ENCODE results near the gene PRKRIP1. TPM values are rescaled to one million over a fixed set of nuclear protein-coding genes. Genes with fewer than 3 reads are reported as not detected.
"Not testable (repeated sequence)": the region's sequence is repeated elsewhere in the genome, so short reads cannot be mapped to it uniquely, and the experiment has no call there.

The PRKRIP1 gene
- total RNA-seq, 1 experiment from 2014 or later = 24.9 TPM

DNA sequence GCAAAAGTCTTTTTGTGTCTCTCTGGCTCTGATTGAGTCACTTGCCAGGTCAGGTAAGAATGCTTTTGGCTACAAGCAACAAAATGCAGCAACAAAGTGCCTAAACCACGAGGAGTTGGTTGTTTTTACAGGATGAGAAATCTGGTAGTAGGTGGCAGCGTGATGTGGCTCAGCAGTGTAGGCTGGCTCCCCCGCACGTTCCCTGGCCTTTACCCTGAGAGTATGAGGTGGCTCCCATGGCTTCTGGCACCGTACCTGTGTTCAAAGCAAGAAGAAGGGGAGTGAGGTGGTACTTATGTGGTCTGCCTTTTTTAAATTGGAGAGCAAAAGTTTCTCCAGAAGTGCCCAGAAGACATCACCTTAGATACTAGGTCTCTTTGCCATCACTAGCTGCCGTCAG is 11.7 kb downstream of the PRKRIP1 start:
- Histone ChIP-seq H3K4me3 (ENCODE audit: low read depth, low read length, poor library complexity, severe bottlenecking) (no peak overlapping the region), H3K9me3 (ENCODE audit: low read depth, low read length, poor library complexity, severe bottlenecking) (no peaks in the 10 kb centered on the region), H3K27ac (ENCODE audit: low read depth, low read length, poor library complexity, severe bottlenecking) (no peak overlapping the region), H3K4me1 (ENCODE audit: insufficient read depth, low read length, poor library complexity, severe bottlenecking) (no peaks in the 10 kb centered on the region), H3K27me3 (replicated peaks; ENCODE audit: insufficient read depth, low read depth, low read length, poor library complexity) (no peaks in the 10 kb centered on the region), H3K36me3 (ENCODE audit: insufficient read depth, low read length, poor library complexity, severe bottlenecking) (peaks cover 96% of the 10 kb centered on the region)
- intact Hi-C loops (cut with micrococcal nuclease; ENCODE audit: unreplicated experiment) = no loop called here
- TF ChIP-seq EZH2 (IDR thresholded peaks at IDR 0.05; ENCODE audit: borderline replicate concordance, low read depth, low read length, poor library complexity, severe bottlenecking) (no peak), CTCF (conservative IDR thresholded peaks at IDR 0.05; ENCODE audit: low read depth, low read length) (no peak)
- no peak for DNase-seq (ENCODE audit: low spot score)
- POLR2A ChIA-PET (ENCODE audit: low non-redundant PET) = no interaction called here
- BruUV-seq (replicated peaks) = no TSS peak
- CTCF ChIA-PET = no interaction called here

DNA sequence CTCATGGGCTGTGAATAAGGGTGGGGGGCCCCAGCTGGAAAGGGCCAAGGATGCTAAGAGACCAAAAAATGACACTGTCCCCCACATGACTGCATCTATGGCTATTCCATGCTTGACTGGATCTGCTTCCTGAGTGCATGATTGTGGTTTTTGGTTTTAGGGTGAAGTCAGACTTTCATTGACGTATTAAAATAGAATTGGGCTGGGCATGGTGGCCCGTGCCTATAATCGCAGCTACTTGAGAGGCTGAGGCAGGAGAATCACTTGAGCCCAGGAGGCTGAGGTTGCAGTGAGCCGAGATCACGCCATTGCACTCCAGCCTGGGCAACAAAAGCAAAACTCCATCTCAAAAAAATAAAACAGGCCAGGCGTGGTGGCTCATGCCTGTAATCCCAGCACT is 12.4 kb downstream of the PRKRIP1 start:
- H3K9me3 ChIP-seq (ENCODE audit: low read depth, low read length, poor library complexity, severe bottlenecking); intact Hi-C loops (cut with micrococcal nuclease; ENCODE audit: unreplicated experiment); H3K27ac ChIP-seq (ENCODE audit: low read depth, low read length, poor library complexity, severe bottlenecking); H3K27me3 ChIP-seq (replicated peaks; ENCODE audit: insufficient read depth, low read depth, low read length, poor library complexity); CTCF ChIA-PET; H3K4me3 ChIP-seq (ENCODE audit: low read depth, low read length, poor library complexity, severe bottlenecking); BruUV-seq (replicated peaks); POLR2A ChIA-PET (ENCODE audit: low non-redundant PET); H3K4me1 ChIP-seq (ENCODE audit: insufficient read depth, low read length, poor library complexity, severe bottlenecking); DNase-seq (ENCODE audit: low spot score): not testable (repeated sequence)
- peaks cover 95% of the 10 kb centered on the region for H3K36me3 ChIP-seq (ENCODE audit: insufficient read depth, low read length, poor library complexity, severe bottlenecking)

GRCh38 chr7:102409340-102409739 is 13.2 kb downstream of the PRKRIP1 start:
- no peak for TF ChIP-seq CTCF (conservative IDR thresholded peaks at IDR 0.05; ENCODE audit: low read depth, low read length)
- no peak for TF ChIP-seq EZH2 (IDR thresholded peaks at IDR 0.05; ENCODE audit: borderline replicate concordance, low read depth, low read length, poor library complexity, severe bottlenecking)
- H3K4me1 ChIP-seq (ENCODE audit: insufficient read depth, low read length, poor library complexity, severe bottlenecking) = no peaks in the 10 kb centered on the region
- H3K4me3 ChIP-seq (ENCODE audit: low read depth, low read length, poor library complexity, severe bottlenecking) = no peak overlapping the region
- H3K27ac ChIP-seq (ENCODE audit: low read depth, low read length, poor library complexity, severe bottlenecking) = no peak overlapping the region
- DNase-seq (ENCODE audit: low spot score) = no peak
- no peaks in the 10 kb centered on the region for H3K27me3 ChIP-seq (replicated peaks; ENCODE audit: insufficient read depth, low read depth, low read length, poor library complexity)
- no peaks in the 10 kb centered on the region for H3K9me3 ChIP-seq (ENCODE audit: low read depth, low read length, poor library complexity, severe bottlenecking)
- intact Hi-C loops (cut with micrococcal nuclease; ENCODE audit: unreplicated experiment) = no loop called here
- no TSS peak for BruUV-seq (replicated peaks)
- H3K36me3 ChIP-seq (ENCODE audit: insufficient read depth, low read length, poor library complexity, severe bottlenecking) = peaks cover 95% of the 10 kb centered on the region
- ChIA-PET POLR2A (ENCODE audit: low non-redundant PET) (no interaction called here), CTCF (no interaction called here)

DNA sequence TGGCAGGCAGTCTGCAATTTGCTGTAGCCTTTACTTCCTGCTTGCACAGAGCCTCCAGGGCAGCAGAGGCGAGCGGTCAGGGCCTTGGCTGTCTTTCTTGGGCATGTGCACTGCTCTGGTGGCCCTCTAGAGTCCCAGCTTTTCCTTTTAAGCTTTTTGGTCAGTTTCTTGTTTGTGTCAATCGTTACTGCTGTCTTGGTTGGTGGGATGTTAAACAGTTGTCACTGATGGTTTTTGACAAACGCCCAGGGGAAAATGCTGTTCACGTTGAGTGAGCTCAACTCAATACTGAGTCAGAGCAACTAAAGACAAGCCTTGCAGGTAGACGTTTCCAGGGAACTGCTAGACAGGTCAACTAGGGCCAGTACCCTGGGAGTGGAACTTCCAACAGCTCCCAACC is 14.0 kb downstream of the PRKRIP1 start:
- intact Hi-C loops (cut with micrococcal nuclease; ENCODE audit: unreplicated experiment) = no loop called here
- no peak for DNase-seq (ENCODE audit: low spot score)
- no TSS peak for BruUV-seq (replicated peaks)
- Histone ChIP-seq H3K4me1 (ENCODE audit: insufficient read depth, low read length, poor library complexity, severe bottlenecking) (no peaks in the 10 kb centered on the region), H3K4me3 (ENCODE audit: low read depth, low read length, poor library complexity, severe bottlenecking) (no peak overlapping the region), H3K36me3 (ENCODE audit: insufficient read depth, low read length, poor library complexity, severe bottlenecking) (peaks cover 94% of the 10 kb centered on the region), H3K9me3 (ENCODE audit: low read depth, low read length, poor library complexity, severe bottlenecking) (no peaks in the 10 kb centered on the region), H3K27me3 (replicated peaks; ENCODE audit: insufficient read depth, low read depth, low read length, poor library complexity) (no peaks in the 10 kb centered on the region), H3K27ac (ENCODE audit: low read depth, low read length, poor library complexity, severe bottlenecking) (no peak overlapping the region)
- CTCF ChIA-PET = no interaction called here
- POLR2A ChIA-PET (ENCODE audit: low non-redundant PET) = no interaction called here
- no peak for TF ChIP-seq EZH2 (IDR thresholded peaks at IDR 0.05; ENCODE audit: borderline replicate concordance, low read depth, low read length, poor library complexity, severe bottlenecking)
- TF ChIP-seq CTCF (conservative IDR thresholded peaks at IDR 0.05; ENCODE audit: low read depth, low read length) = no peak

All from A673 (cell line).